Activated CD4-positive, alpha-beta T cell treated with anti-CD3 and anti-CD28 coated beads for 36 hours (primary cell): ENCODE data around the gene TMOD3. TPM values are rescaled to one million over a fixed set of nuclear protein-coding genes. Genes with fewer than 3 reads are reported as not detected.

Experiments used
- ATAC-seq: fragments of 200-7000 bp; cut with Tn5 transposase; one replicate; pipeline ENCODE4 v1.10.0; 2021; ENCODE audit warnings: mild to moderate bottlenecking, moderate library complexity
- CTCF ChIA-PET: fragments of 350-600 bp; sonication (Branson Sonifier 250); formaldehyde crosslinking; loops from one replicate; lab custom pipeline; 2021; ENCODE audit warnings: antibody characterized with exemption; lab: Charles Lee
- POLR2A ChIA-PET: fragments of 350-600 bp; sonication (Branson Sonifier 250); formaldehyde crosslinking; loops from one replicate; lab custom pipeline; 2021; ENCODE audit warnings: antibody characterized with exemption, inconsistent platforms; lab: Charles Lee
- DNase-seq: peaks from one replicate; pipeline ENCODE4 v3.0.0-alpha.2; 2020
- H3K27ac Mint-ChIP-seq: one replicate; pipeline ENCODE4 v1.8.0; 2021; ENCODE audit warnings: mixed read lengths
- H3K27me3 Mint-ChIP-seq: one replicate; pipeline ENCODE4 v1.8.0; 2021; ENCODE audit warnings: mixed read lengths
- H3K36me3 Mint-ChIP-seq: one replicate; pipeline ENCODE4 v1.8.0; 2021; ENCODE audit warnings: low read depth, mixed read lengths
- H3K4me1 Mint-ChIP-seq: one replicate; pipeline ENCODE4 v1.8.0; 2021; ENCODE audit warnings: mixed read lengths
- H3K4me3 Mint-ChIP-seq: one replicate; pipeline ENCODE4 v1.8.0; 2021; ENCODE audit warnings: mild to moderate bottlenecking, moderate library complexity, mixed read lengths
- H3K9me3 Mint-ChIP-seq: one replicate; pipeline ENCODE4 v1.8.0; 2021; ENCODE audit warnings: low read depth, mixed read lengths
- intact Hi-C, 2 experiments: fragments of 100-400 bp; cut with DNase I in 1 of 2; cut with micrococcal nuclease in 1 of 2; formaldehyde crosslinking; loops; one replicate each; pipeline versions ENCODE4 v1.14.2 to v1.15.1; 2022 to 2024; cut with DNase I, micrococcal nuclease
- total RNA-seq, 2 experiments: library from RNA; stranded (reverse); gene quantifications; one replicate each; pipeline ENCODE4 v1.2.3, GENCODE V29; 2021

TMOD3 gene
- total RNA-seq, 2 experiments from 2014 or later: 52.4 to 55.7 TPM

GRCh38 chr15:51844747-51845426 is 15.4 kb downstream of the TMOD3 start:
- ChIA-PET CTCF (interaction anchor here (0.7 to 1.7 kb wide), 4 partner anchors 11 to 97 kb away, joined by 3 to 7 read pairs (median 4); no protein-coding TSS in a partner anchor), POLR2A (interaction anchor here (0.7 kb wide), 1 partner anchor 131 kb away, joined by 3 read pairs; no protein-coding TSS in a partner anchor)
- Mint-ChIP-seq H3K4me3 (no peak overlapping the region), H3K36me3 (no peaks in the 10 kb centered on the region), H3K4me1 (peaks cover 79% of the 10 kb centered on the region), H3K27me3 (no peaks in the 10 kb centered on the region), H3K9me3 (no peaks in the 10 kb centered on the region), H3K27ac (peak overlapping the region; percentile 66)
- DNase-seq: no peak
- ATAC-seq: no peak
- intact Hi-C loops: no loop called here

GRCh38 chr15:51846066-51846462 is 16.6 kb downstream of the TMOD3 start:
- POLR2A ChIA-PET: no interaction called here
- no peak for DNase-seq
- Mint-ChIP-seq H3K27me3 (no peaks in the 10 kb centered on the region), H3K4me3 (no peak overlapping the region), H3K9me3 (no peaks in the 10 kb centered on the region), H3K4me1 (peaks cover 78% of the 10 kb centered on the region), H3K27ac (peak overlapping the region; percentile 64), H3K36me3 (no peaks in the 10 kb centered on the region)
- ATAC-seq: no peak
- CTCF ChIA-PET: interaction anchor here (0.7 to 1.7 kb wide), 2 partner anchors 10 to 794 kb away, joined by 3 to 7 read pairs; no protein-coding TSS in a partner anchor
- intact Hi-C loops: loop anchor here in 1 of 2 experiments (1.0 kb wide), 1 partner anchor 16 kb away; no protein-coding TSS in a partner anchor

DNA sequence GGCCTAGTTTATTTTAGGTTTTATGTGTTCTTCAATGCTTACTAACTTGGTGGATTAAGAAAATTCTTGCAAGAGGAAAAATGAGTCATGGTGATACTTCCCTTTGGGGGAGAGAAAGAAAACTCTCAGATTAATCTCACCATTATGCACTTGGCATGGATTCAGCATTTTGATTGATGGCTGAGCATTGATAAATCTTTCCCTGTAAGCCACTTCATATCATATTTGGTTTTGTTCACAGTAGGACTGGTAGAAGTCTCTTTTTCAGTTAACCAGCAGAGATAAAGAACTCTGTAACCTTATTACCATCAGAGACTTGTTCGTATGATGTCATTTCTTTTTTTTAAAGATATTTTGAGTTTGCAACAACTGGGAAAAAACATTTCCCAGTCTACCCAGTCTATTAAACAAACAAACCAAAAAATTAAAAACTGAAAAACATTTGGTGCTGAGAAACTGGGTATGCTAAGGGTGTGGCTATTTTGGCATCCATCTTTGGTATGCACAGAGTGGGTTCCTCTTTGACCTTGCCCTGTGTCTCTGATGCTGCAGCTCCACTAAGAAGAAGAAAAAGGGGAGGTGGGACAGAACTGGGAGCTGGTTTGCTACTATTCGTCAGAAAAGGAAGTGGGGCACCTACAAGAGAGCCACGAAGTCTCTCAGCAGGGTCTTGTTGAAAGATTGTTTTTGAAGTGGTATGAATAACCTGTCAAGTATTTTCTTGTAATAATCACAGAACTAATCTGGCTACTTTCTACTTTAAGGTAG is 17.2 kb downstream of the TMOD3 start:
- POLR2A ChIA-PET: interaction anchor here (0.6 kb wide), 1 partner anchor 43 kb away, joined by 4 read pairs; no protein-coding TSS in a partner anchor
- Mint-ChIP-seq H3K4me3 (peak overlapping the region; percentile 38), H3K27ac (peak overlapping the region; percentile 71), H3K36me3 (no peaks in the 10 kb centered on the region), H3K9me3 (no peaks in the 10 kb centered on the region), H3K4me1 (peaks cover 73% of the 10 kb centered on the region), H3K27me3 (no peaks in the 10 kb centered on the region)
- ATAC-seq (peak; percentile 30), DNase-seq (no peak)
- intact Hi-C loops: loop anchor here in 1 of 2 experiments (1.0 kb wide), 1 partner anchor 16 kb away; no protein-coding TSS in a partner anchor
- CTCF ChIA-PET: interaction anchor here (0.6 to 1.7 kb wide), 5 partner anchors 10 to 937 kb away, joined by 3 to 4 read pairs (median 3); no protein-coding TSS in a partner anchor

DNA sequence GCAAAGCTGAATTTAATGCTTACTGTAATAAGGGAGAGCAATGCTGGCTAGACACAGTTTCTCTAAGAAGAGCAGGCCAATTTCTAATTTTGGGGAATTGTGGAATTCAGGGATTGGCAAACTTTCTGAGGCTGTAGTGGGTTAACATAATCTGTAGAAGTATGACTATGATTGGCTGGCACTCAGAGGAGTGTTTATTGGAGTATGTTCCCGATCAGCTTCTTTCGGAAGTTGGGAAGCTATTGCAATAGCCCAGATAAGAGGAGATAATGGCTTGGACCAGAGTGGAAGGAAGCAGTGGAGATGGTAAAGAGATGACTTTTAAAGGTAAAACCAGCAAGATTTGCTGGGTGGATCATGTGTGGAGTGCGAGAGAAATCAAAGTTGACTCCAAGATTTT is 19.4 kb downstream of the TMOD3 start:
- Mint-ChIP-seq H3K36me3 (no peaks in the 10 kb centered on the region), H3K27ac (no peak overlapping the region), H3K4me1 (peaks cover 66% of the 10 kb centered on the region), H3K27me3 (no peaks in the 10 kb centered on the region), H3K9me3 (no peaks in the 10 kb centered on the region), H3K4me3 (no peak overlapping the region)
- ChIA-PET POLR2A (interaction anchor here (0.6 kb wide), 1 partner anchor 786 kb away, joined by 3 read pairs; no protein-coding TSS in a partner anchor), CTCF (interaction anchor here (1.4 kb wide), 1 partner anchor 10 kb away, joined by 4 read pairs; no protein-coding TSS in a partner anchor)
- no peak for DNase-seq
- no peak for ATAC-seq
- intact Hi-C loops: no loop called here

GRCh38 chr15:51849860-51850259 is 20.4 kb downstream of the TMOD3 start:
- Mint-ChIP-seq H3K27ac (no peak overlapping the region), H3K4me1 (peaks cover 68% of the 10 kb centered on the region), H3K27me3 (no peaks in the 10 kb centered on the region), H3K36me3 (no peaks in the 10 kb centered on the region), H3K9me3 (no peaks in the 10 kb centered on the region), H3K4me3 (no peak overlapping the region)
- DNase-seq: no peak
- intact Hi-C loops: no loop called here
- ChIA-PET CTCF (interaction anchor here (1.4 kb wide), 1 partner anchor 11 kb away, joined by 4 read pairs; no protein-coding TSS in a partner anchor), POLR2A (interaction anchor here (0.5 kb wide), 1 partner anchor 9 kb away, joined by 3 read pairs; no protein-coding TSS in a partner anchor)
- ATAC-seq: no peak

- H3K9me3 Mint-ChIP-seq: no peaks in the 10 kb centered on the region
- DNase-seq (no peak), ATAC-seq (no peak)
- no peak overlapping the region for H3K4me3 Mint-ChIP-seq
- H3K27ac Mint-ChIP-seq: no peak overlapping the region
- intact Hi-C loops: no loop called here
- CTCF ChIA-PET: interaction anchor here (0.6 to 1.4 kb wide), 4 partner anchors 13 to 204 kb away, joined by 3 to 4 read pairs (median 4); no protein-coding TSS in a partner anchor
- POLR2A ChIA-PET: no interaction called here
- peaks cover under 1% of the 10 kb centered on the region for H3K36me3 Mint-ChIP-seq
- H3K4me1 Mint-ChIP-seq: peaks cover 51% of the 10 kb centered on the region
- no peaks in the 10 kb centered on the region for H3K27me3 Mint-ChIP-seq
Measured at GRCh38 chr15:51853998-51854397, 24.5 kb downstream of the TMOD3 start.

DNA sequence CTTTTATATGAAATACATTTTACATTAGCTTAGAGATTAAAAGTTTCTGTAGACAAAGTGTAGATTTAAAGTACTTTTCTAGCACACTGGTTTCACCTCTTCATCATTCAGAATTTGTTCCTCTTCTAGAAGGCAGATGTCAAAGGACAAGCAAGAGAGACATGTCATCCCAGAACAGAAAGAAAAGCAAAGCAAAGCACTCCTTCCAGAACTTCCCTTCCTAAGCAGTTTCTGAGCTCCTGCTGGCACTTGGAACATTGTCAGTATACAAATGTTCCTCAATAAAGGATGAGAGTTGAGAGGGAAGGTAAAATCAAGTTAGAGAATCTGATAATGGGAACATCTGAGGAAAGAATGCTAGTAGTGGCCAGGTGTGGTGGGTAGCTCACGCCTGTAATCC is 26.2 kb downstream of the TMOD3 start:
- Mint-ChIP-seq H3K4me3 (no peak overlapping the region), H3K27ac (no peak overlapping the region), H3K36me3 (peaks cover 3% of the 10 kb centered on the region), H3K27me3 (no peaks in the 10 kb centered on the region), H3K4me1 (peaks cover 49% of the 10 kb centered on the region), H3K9me3 (no peaks in the 10 kb centered on the region)
- ChIA-PET CTCF (interaction anchor here (1.7 to 2.4 kb wide), 2 partner anchors 10 kb away, joined by 7 to 8 read pairs; no protein-coding TSS in a partner anchor), POLR2A (no interaction called here)
- no peak for DNase-seq
- no peak for ATAC-seq
- intact Hi-C loops: no loop called here

- Mint-ChIP-seq H3K9me3 (no peaks in the 10 kb centered on the region), H3K4me3 (no peak overlapping the region), H3K36me3 (peaks cover 3% of the 10 kb centered on the region), H3K27ac (peak overlapping the region; percentile 38), H3K4me1 (peaks cover 55% of the 10 kb centered on the region), H3K27me3 (no peaks in the 10 kb centered on the region)
- ChIA-PET CTCF (interaction anchor here (1.2 to 2.4 kb wide), 4 partner anchors 9 to 22 kb away, joined by 3 to 8 read pairs (median 4); no protein-coding TSS in a partner anchor), POLR2A (no interaction called here)
- DNase-seq (no peak), ATAC-seq (no peak)
- intact Hi-C loops: no loop called here
Measured at GRCh38 chr15:51856714-51857380, 27.4 kb downstream of the TMOD3 start.

GRCh38 chr15:51861557-51862359 is 32.3 kb downstream of the TMOD3 start:
- Mint-ChIP-seq H3K4me1 (peaks cover 65% of the 10 kb centered on the region), H3K4me3 (peak overlapping the region; percentile 51), H3K9me3 (no peaks in the 10 kb centered on the region), H3K27ac (peak overlapping the region; percentile 75), H3K36me3 (peaks cover 31% of the 10 kb centered on the region), H3K27me3 (no peaks in the 10 kb centered on the region)
- intact Hi-C loops: loop anchor here (1.0 to 2.0 kb wide), 5 partner anchors 15 to 145 kb away; partner anchors contain the start of gene LEO1 (in 1 of the 2)
- ChIA-PET POLR2A (interaction anchor here (0.6 kb wide), 1 partner anchor 110 kb away, joined by 3 read pairs; the partner anchor contains the start of gene LEO1), CTCF (interaction anchor here (0.6 to 1.5 kb wide), 6 partner anchors 8 to 86 kb away, joined by 3 to 4 read pairs (median 3); no protein-coding TSS in a partner anchor)
- peak; percentile 84 for ATAC-seq
- DNase-seq: peak; percentile 77

- Mint-ChIP-seq H3K27me3 (no peaks in the 10 kb centered on the region), H3K36me3 (peaks cover 37% of the 10 kb centered on the region), H3K4me1 (peaks cover 60% of the 10 kb centered on the region), H3K4me3 (no peak overlapping the region), H3K27ac (peak overlapping the region; percentile 72), H3K9me3 (no peaks in the 10 kb centered on the region)
- ATAC-seq: no peak
- intact Hi-C loops: loop anchor here in 1 of 2 experiments (2.0 kb wide), 3 partner anchors 32 to 144 kb away; partner anchors contain the start of gene LEO1
- CTCF ChIA-PET: interaction anchor here (1.0 kb wide), 1 partner anchor 26 kb away, joined by 3 read pairs; no protein-coding TSS in a partner anchor
- DNase-seq: no peak
- POLR2A ChIA-PET: interaction anchor here (0.6 kb wide), 1 partner anchor 247 kb away, joined by 9 read pairs; no protein-coding TSS in a partner anchor
Measured at GRCh38 chr15:51863131-51863530, 33.7 kb downstream of the TMOD3 start.
